Stimulated activated naive CD8-positive, alpha-beta T cell treated with anti-CD3 and anti-CD28 coated beads, Interleukin-15, amount 100 ng/mL, for 72 hours (primary cell): ENCODE measurements around the gene VPS13D.

ENCODE experiments used
- ATAC-seq: fragments of 150-1000 bp; cut with Tn5 transposase; 2 replicates; pipeline ENCODE4 v1.10.0; 2021; ENCODE audit warnings: mild to moderate bottlenecking, moderate library complexity
- DNase-seq, 2 donors: peaks; one replicate each; pipeline ENCODE4 v3.0.0; 2021 to 2022
- H3K27ac Mint-ChIP-seq, 2 donors: one replicate each; pipeline ENCODE4 v1.8.0; 2022; ENCODE audit warnings: mild to moderate bottlenecking in 2 of 2, mixed read lengths in 2 of 2, moderate library complexity in 2 of 2
- H3K27me3 Mint-ChIP-seq: one replicate; pipeline ENCODE4 v1.8.0; 2022; ENCODE audit warnings: mixed read lengths
- H3K4me1 Mint-ChIP-seq: one replicate; pipeline ENCODE4 v1.8.0; 2022; ENCODE audit warnings: mild to moderate bottlenecking, mixed read lengths
- H3K4me3 Mint-ChIP-seq, 2 donors: one replicate each; pipeline ENCODE4 v1.8.0; 2022; ENCODE audit warnings: mild to moderate bottlenecking in 2 of 2, mixed read lengths in 2 of 2, moderate library complexity in 1 of 2
- H3K9me3 Mint-ChIP-seq, 2 donors: one replicate each; pipeline ENCODE4 v1.8.0; 2022; ENCODE audit warnings: mixed read lengths in 2 of 2

VPS13D gene

DNA sequence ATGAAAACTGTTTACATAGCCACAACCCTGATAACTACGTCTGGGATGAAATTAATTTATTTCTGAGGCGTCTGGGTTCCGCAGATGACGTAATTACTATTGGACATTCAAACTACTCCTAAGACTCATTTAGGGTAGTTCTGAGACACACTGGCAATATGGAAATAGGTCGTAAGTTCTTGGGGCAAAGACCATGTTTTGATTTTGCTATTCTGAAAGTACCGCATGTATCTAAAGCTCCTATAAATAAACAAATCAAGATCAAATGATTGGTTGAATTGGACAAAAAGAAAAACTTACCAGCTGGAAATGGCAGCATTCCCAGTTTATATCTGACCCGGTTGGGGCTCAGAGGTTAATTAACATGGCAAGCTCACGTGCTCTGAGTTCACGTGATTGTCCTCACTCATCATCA lies 313.9 kb downstream of the VPS13D start:
- Mint-ChIP-seq H3K9me3 (no peaks in the 10 kb centered on the region), H3K27me3 (peaks cover 7% of the 10 kb centered on the region), H3K4me3 (no peak overlapping the region), H3K27ac (no peak overlapping the region), H3K4me1 (peaks cover 25% of the 10 kb centered on the region)
- ATAC-seq: no peak
- no peak for DNase-seq

DNA sequence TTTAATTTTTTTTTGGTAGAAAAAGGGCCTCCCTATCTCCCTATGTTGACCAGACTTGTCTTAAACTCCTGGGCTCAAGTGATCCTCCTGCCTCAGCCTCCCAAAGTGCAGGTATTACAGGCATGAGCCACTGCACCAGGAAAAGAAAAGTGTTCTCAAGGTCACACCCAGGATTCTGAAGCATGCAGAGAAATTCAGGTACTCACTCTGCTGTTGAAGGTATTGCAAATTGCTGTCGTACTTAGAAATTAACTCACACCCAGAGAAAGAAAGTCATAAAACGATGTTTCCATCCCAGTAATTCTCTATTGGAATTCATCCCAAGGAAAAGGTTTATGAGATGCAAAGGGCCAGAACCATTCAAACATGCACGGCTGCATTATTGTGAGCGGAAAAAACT lies 314.5 kb downstream of the VPS13D start:
- ATAC-seq (no peak), DNase-seq (no peak)
- Mint-ChIP-seq H3K27ac (no peak overlapping the region), H3K4me3 (no peak overlapping the region), H3K4me1 (peaks cover 29% of the 10 kb centered on the region), H3K27me3 (peaks cover 7% of the 10 kb centered on the region), H3K9me3 (no peaks in the 10 kb centered on the region)

- ATAC-seq: no peak
- H3K4me3 Mint-ChIP-seq: peak overlapping the region in 1 of 2 donors; percentile 22
Observed at GRCh38 chr1:12544992-12545391, 315.2 kb downstream of the VPS13D start.

GRCh38 chr1:12546771-12547585 lies 317.1 kb downstream of the VPS13D start:
- Mint-ChIP-seq H3K27ac (no peak overlapping the region), H3K4me3 (no peak overlapping the region), H3K27me3 (peaks cover 7% of the 10 kb centered on the region), H3K4me1 (peaks cover 46% of the 10 kb centered on the region), H3K9me3 (no peaks in the 10 kb centered on the region)
- DNase-seq (no peak), ATAC-seq (no peak)

More at GRCh38 chr1:12544992-12545391, 315.2 kb downstream of the VPS13D start:
- Mint-ChIP-seq H3K27ac (no peak overlapping the region), H3K4me1 (peaks cover 35% of the 10 kb centered on the region), H3K27me3 (peaks cover 7% of the 10 kb centered on the region), H3K9me3 (no peaks in the 10 kb centered on the region)
- no peak for DNase-seq

- Mint-ChIP-seq H3K4me1 (peaks cover 46% of the 10 kb centered on the region), H3K4me3 (no peak overlapping the region), H3K27ac (peak overlapping the region in 1 of 2 donors; percentile 59), H3K9me3 (no peaks in the 10 kb centered on the region), H3K27me3 (peaks cover 7% of the 10 kb centered on the region)
- DNase-seq (no peak), ATAC-seq (no peak)
Observed at GRCh38 chr1:12547586-12548225, 317.9 kb downstream of the VPS13D start.

DNA sequence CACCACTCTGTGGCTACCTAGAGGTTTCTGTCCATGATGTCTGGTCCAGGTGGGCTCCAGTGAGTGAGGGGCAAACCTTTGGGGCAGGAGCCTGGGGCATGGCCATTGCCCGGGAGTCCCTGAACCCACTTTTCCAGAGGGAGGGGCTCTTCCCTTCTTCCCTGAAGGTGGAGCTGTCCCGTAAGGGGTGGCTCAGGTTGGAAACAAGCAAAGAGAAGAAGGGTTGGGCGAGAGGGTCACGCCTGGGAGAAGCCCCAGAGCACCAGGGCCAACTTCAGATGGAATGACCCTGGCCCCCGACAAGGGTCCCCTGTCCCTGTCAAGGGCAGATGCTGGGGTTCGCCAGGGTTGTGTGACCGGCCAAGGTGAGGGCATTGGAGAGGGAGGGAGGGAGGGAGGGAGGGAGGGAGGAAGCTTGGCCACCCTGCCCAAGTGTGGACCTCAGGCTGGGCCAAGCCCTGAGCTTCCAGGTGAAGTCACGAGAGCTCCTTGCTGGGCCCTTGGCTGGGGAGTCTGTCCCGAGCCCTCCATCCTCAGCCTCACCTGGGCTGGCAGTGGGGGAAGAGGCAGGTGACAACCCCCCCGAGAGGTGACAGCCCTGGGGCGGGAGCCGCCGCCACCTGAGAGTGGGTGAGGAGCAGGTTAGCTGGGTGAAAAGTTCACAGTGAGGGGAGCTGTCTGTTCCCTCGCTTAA lies 318.6 kb downstream of the VPS13D start:
- no peak overlapping the region for H3K4me3 Mint-ChIP-seq
- no peaks in the 10 kb centered on the region for H3K9me3 Mint-ChIP-seq
- DNase-seq (no peak), ATAC-seq (no peak)
- H3K27me3 Mint-ChIP-seq: peaks cover 7% of the 10 kb centered on the region
- peak overlapping the region in 1 of 2 donors; percentile 59 for H3K27ac Mint-ChIP-seq
- H3K4me1 Mint-ChIP-seq: peaks cover 46% of the 10 kb centered on the region

- ATAC-seq: no peak
Observed at GRCh38 chr1:12548973-12549459, 319.2 kb downstream of the VPS13D start.

GRCh38 chr1:12549460-12550349 lies 319.9 kb downstream of the VPS13D start:
- peaks cover 7% of the 10 kb centered on the region for H3K27me3 Mint-ChIP-seq
- peak overlapping the region in 1 of 2 donors; percentile 7 for H3K27ac Mint-ChIP-seq
- no peak for ATAC-seq

More at GRCh38 chr1:12548973-12549459, 319.2 kb downstream of the VPS13D start:
- no peak for DNase-seq
- H3K27ac Mint-ChIP-seq: no peak overlapping the region
- H3K27me3 Mint-ChIP-seq: peaks cover 7% of the 10 kb centered on the region
- peaks cover 46% of the 10 kb centered on the region for H3K4me1 Mint-ChIP-seq
- H3K9me3 Mint-ChIP-seq: no peaks in the 10 kb centered on the region
- H3K4me3 Mint-ChIP-seq: no peak overlapping the region

DNA sequence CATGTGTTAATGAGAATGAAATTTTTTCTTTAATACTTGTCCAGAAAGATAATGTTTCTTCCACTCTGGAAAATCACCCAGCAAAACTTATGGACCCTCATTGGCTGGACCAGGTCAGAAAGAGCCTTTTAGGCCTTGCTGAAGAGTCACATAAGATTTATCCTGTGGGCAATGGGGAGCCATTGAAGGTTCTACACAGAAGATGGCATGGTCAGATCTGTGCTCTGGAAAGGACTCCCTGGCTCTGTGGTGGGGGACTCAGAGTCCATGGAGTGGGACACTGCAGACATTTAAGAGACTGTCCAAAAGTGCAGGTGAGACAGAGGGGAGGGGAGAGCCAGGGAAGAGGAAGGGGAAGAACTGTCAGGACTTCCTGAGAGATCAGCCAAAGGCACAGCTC lies 321.8 kb downstream of the VPS13D start:
- Mint-ChIP-seq H3K4me1 (peaks cover 36% of the 10 kb centered on the region), H3K27ac (no peak overlapping the region), H3K27me3 (peaks cover 7% of the 10 kb centered on the region), H3K9me3 (no peaks in the 10 kb centered on the region), H3K4me3 (no peak overlapping the region)
- no peak for ATAC-seq
- no peak for DNase-seq

More at GRCh38 chr1:12549460-12550349, 319.9 kb downstream of the VPS13D start:
- Mint-ChIP-seq H3K9me3 (no peaks in the 10 kb centered on the region), H3K4me1 (peaks cover 39% of the 10 kb centered on the region), H3K4me3 (no peak overlapping the region)
- no peak for DNase-seq

- Mint-ChIP-seq H3K27ac (peak overlapping the region in 1 of 2 donors; percentile 64), H3K27me3 (peaks cover 7% of the 10 kb centered on the region), H3K4me1 (peaks cover 36% of the 10 kb centered on the region), H3K9me3 (no peaks in the 10 kb centered on the region), H3K4me3 (no peak overlapping the region)
- no peak for ATAC-seq
- no peak for DNase-seq
Observed at GRCh38 chr1:12552111-12552888, 322.5 kb downstream of the VPS13D start.

DNA sequence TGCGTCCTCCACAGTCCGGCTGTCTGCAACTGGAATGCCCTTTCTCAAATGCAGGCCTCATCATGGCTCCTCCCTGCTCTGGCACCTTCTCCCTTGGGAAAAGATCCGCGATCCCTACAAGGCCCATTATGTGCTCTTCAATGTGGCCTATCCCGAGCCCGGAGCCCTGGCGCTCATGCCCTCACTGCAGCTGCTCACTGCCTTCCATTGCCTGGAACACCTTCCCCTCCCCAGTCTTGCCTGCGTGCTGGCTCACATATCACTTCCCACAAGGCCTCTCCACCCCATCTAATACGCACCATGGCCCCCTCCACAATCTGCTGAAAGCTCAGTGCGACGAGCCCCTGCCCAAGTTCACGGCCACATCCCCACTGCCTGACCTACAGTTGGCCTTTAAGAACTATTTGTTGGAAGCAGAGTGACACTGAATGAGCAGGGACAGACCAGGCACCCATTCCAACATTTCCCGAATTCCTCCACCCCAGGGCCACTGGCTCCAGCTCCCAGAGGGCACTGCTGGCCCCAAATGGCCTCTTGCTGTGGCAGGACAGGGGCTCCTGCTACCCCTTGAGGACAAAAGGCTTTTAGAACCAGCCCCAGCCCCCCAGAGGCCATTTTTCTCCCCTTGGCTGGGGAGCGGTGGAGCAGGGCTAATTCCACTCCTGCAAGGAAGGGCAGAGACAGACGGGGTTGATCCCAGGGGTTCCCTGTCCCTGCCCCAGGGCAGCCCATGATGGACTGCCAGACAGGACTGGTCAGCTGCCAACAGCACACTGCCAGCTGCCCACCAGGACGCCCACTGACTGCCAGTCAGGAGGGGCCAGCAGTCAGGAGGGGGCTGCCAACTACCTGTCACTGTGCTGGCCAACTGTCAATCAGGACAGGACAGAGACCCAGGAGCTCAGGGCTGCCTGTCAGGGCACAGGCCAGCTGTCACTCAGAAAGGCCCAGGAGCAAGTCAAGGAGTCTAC lies 323.4 kb downstream of the VPS13D start:
- Mint-ChIP-seq H3K27ac (peak overlapping the region in 1 of 2 donors; percentile 64), H3K4me3 (no peak overlapping the region), H3K4me1 (peaks cover 34% of the 10 kb centered on the region), H3K27me3 (no peaks in the 10 kb centered on the region), H3K9me3 (no peaks in the 10 kb centered on the region)
- ATAC-seq: no peak
- no peak for DNase-seq

DNA sequence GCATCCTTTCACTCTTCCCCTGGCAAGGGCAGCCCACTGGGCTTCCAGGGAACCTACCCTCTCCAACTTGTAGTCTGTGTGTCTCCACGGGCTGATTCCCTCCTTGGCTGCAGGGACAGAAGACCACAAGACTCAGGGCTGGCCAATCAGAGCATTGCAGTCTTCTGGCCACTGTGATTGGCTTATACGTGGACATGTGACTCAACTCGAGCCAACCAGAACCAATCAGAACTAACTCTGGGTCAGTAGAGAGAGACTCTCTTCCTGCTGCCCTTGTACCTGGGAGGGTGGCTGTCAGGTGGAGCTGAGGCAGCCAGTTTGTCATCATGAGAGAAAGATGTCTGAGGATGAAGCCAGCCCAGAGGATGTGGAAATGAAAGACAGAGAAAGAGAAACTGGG lies 324.1 kb downstream of the VPS13D start:
- ATAC-seq: no peak
- no peaks in the 10 kb centered on the region for H3K27me3 Mint-ChIP-seq
- no peak for DNase-seq
- H3K9me3 Mint-ChIP-seq: no peaks in the 10 kb centered on the region
- no peak overlapping the region for H3K4me3 Mint-ChIP-seq
- peaks cover 34% of the 10 kb centered on the region for H3K4me1 Mint-ChIP-seq
- H3K27ac Mint-ChIP-seq: no peak overlapping the region

DNA sequence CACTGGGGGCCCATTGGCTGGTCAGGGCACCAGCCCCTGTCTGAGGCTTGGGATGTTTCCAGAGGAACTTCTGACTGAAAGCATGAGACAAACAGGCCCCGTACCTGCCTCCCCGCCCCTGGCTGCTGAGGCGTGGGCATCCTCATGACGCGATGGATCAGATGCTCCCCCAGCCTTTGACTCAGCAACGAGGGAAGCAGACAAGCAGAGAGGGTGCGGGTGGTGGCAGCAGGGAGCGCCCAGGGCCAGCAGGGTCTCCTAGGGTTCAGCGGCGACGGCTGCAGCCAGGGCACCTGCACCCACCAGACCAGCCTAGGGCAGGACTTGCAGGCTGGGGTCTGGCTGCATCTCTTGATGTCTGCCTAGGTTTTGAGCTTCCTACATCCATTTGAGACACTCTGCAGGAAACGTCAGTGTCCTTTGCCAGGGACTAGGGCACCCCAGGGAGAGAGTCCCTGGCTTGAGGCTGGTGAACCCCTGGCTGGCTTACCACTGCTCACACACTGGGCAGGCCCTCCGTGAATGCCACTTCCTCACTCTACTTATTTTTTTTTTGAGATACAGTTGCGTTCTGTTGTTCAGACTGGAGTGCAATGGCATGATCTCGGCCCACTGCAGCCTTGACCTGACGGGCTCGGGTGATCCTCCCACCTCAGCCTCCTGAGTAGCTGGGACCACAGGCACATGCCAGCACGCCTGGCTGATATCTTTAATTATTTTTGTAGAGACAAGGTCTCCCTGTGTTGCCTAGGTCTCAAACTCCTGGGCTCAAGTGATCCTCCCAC lies 324.9 kb downstream of the VPS13D start:
- Mint-ChIP-seq H3K9me3 (no peaks in the 10 kb centered on the region), H3K27me3 (no peaks in the 10 kb centered on the region), H3K27ac (no peak overlapping the region), H3K4me1 (peaks cover 27% of the 10 kb centered on the region), H3K4me3 (no peak overlapping the region)
- DNase-seq: no peak
- no peak for ATAC-seq
